Fibroblast of mammary gland (primary cell): Measurements from ENCODE around the gene RAB20.

Source experiments
- DNase-seq: peaks from one replicate; pipeline ENCODE4 v3.0.0-alpha.2; 2010; ENCODE audit warnings: low read depth
- H3K4me3 ChIP-seq: 2 replicates; pipeline ENCODE4 v1.5.1; 2011; ENCODE audit warnings: low read depth, mild to moderate bottlenecking, low read length, moderate library complexity; ENCODE audit not compliant: control insufficient read depth
- TF ChIP-seq, protein P1 (sequence below): conservative IDR thresholded peaks from 2 replicates; pipeline ENCODE4 v1.5.1; 2011; ENCODE audit warnings: low read depth, low read length, inconsistent platforms; ENCODE audit not compliant: control insufficient read depth, insufficient read depth

The RAB20 gene

DNA sequence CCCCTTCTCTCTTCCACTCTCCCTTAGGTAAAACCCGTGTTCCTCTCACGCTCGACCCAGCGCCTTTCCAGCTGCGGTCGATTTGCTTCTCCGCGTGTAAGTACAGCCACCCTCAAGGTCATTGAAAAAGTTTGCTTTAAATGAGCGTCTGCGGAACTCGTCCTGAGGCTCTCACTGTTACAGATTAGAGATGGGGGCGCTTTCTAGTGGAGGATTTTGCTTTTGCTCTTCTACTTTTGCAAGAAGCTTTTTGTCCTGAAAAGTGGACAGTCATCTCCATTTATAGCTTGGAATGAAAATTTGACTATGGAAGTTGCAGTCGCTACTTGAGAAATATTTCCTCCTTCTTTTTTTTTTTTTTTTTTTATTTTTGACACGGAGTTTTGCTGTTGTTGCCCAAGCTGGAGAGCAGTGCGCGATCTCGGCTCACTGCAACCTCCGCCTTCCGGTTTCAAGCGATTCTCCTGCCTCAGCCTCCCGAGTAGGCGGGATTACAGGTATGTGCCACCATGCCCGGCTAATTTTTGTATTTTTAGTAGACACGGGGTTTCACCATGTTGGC, 595 bp upstream of the RAB20 start:
- H3K4me3 ChIP-seq: peak overlapping the region; percentile 82
- TF ChIP-seq, protein P1, sequence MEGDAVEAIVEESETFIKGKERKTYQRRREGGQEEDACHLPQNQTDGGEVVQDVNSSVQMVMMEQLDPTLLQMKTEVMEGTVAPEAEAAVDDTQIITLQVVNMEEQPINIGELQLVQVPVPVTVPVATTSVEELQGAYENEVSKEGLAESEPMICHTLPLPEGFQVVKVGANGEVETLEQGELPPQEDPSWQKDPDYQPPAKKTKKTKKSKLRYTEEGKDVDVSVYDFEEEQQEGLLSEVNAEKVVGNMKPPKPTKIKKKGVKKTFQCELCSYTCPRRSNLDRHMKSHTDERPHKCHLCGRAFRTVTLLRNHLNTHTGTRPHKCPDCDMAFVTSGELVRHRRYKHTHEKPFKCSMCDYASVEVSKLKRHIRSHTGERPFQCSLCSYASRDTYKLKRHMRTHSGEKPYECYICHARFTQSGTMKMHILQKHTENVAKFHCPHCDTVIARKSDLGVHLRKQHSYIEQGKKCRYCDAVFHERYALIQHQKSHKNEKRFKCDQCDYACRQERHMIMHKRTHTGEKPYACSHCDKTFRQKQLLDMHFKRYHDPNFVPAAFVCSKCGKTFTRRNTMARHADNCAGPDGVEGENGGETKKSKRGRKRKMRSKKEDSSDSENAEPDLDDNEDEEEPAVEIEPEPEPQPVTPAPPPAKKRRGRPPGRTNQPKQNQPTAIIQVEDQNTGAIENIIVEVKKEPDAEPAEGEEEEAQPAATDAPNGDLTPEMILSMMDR: no peak
- peak; percentile 30 for DNase-seq

DNA sequence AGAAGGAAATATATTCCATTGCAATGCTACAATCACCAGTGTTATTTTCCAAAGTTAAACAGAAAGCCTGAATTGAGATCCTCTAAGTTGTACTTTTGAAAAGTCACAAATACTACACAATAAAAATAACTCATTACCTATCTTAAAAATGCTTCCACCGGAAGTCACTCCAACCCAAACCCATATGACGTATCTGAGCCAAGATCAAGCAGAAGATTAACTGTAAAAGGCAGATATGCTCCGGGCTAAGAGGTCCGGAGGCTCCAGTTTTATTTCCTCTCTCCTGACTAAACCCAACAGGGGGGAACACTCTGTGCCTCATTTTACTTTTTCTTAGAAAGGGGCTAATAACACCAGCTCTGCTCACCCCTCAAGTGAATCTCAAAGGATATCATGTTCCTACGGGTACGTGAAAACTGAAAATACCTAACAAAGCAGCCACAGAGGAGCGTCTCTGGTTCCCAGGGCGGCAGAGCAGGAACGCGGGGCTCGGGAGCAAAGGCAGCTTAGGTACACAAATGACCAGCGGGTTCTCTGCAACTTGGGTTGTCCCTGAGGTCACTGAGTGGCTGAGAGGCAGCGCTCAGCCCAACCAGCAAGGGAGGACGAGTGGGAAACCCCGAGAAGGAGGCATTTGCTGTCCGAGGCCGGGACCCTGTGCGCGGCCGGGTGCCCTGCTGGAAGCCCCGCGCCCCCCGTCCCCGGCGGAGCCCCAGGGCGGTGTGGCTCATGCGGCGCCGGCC, 750 bp downstream of the RAB20 start:
- TF ChIP-seq, protein P1: no peak
- no peak for DNase-seq
- peak overlapping the region; percentile 82 for H3K4me3 ChIP-seq

DNA sequence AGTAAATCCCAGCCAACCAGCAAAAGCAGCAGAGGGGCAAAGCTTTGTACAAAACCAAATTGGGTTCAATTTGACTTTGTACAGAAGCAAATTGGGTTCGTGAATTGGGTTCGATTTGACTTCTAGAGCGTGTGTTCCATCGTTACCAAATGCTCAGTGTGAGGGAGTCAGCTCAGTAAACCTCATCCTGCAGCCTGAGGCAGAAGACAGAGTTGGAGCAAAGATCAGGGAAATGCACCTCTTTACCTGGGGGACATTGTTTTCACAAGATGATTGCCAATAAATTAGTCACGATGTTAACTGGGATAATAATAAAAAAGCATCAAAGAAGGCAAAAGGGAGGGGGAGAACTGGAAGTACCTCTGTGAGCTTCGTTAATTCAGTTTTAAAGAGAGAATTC, 1.5 kb downstream of the RAB20 start:
- TF ChIP-seq, protein P1: no peak
- H3K4me3 ChIP-seq: no peak overlapping the region
- DNase-seq: no peak

DNA sequence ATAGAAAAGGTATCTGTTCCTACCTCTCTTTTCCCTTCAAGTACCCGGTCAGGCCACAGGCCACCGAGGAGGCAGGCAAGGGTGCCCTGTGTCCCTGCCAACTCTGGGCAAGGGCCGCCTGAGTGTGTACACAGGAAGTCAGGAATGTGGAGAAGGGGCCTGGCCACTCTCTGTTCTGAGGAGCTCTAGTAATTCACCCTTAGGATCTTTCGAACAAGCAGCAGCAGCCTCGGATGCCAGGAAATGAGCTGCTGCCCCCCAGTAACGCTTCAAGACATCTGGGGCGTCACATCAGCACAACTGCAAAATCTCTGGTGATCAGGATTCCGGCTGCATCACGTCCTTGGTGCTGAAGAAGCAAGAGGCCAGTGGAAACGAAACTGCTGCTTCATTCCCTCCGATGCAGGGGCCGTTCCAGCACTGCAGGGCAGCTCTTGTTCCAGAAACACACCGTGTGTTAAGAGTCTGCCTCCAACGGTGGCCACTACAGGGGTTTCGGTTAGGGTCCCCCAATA, 2.0 kb downstream of the RAB20 start:
- H3K4me3 ChIP-seq: no peak overlapping the region

DNA sequence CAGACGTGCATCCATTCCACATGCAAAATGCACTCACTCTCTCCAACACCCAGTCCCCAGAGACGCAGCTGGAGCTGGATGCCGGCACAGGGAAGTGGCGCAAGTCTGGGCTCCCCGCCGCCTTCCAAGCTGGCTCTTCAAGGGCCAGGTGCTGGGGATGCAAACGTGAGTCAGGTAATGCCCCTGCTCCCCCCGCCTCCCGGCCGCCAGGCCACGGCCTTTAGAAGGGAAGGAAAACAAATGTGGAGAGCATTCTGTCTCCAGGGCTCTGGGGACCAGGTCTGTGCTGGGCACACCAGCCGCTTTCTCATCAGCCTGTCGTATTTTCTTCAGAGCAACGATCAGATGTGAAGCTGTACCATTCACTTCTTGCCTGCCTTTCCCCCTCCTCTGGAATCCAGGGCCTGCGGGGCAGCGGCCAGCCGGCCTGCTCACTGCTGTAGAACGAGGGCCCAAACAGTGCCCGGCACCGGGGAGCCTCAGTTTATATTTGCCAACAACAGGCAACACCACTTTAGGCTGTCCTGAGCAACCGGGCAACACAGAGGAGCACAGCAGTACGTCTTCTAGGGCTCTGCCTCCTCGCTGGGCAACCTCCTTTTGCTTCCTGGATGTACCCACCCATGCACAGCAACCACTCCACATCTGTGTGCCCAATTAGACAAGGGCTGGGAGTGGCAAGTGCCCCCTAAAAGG, 3.8 kb downstream of the RAB20 start:
- TF ChIP-seq, protein P1: no peak
- H3K4me3 ChIP-seq: no peak overlapping the region

More for the DNA sequence above, 2.0 kb downstream of the RAB20 start:
- TF ChIP-seq, protein P1: no peak
- DNase-seq: no peak

DNA sequence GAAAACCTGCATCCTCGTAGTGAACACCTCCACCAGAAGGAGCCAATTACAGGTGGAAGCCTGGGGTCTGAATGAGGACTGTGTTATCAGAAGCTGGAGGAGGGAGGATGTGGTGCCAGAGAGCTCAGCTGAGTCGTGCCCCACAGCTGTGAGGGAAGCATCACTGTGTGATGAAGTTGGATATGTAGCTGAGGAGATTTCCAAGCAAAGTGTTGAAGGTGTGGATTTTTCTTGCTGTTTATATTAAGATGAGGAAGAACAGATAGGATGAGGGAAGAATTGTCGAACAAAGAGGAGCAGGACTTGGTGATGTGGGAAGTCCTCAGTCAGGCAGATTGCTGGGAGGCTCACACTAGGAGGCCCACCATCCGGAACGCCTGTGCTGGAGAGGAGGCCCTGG, 4.4 kb downstream of the RAB20 start:
- no peak overlapping the region for H3K4me3 ChIP-seq
- TF ChIP-seq, protein P1: no peak
- no peak for DNase-seq

More for the DNA sequence above, 3.8 kb downstream of the RAB20 start:
- no peak for DNase-seq
